HPDE6-E6E7 (cell line): Measurements from ENCODE around the gene CPED1.
"Not testable (repeated sequence)": the region's sequence is repeated elsewhere in the genome, so short reads cannot be mapped to it uniquely, and the experiment has no call there.

Experiments
- DNase-seq: peaks from one replicate; pipeline ENCODE4 v3.0.0; 2011; ENCODE audit warnings: missing footprints; ENCODE audit errors: extremely low spot score

The CPED1 gene

GRCh38 chr7:120981117-120981516, 7.4 kb upstream of the CPED1 start:
- DNase-seq, result no peak

- no peak for DNase-seq
Observed at GRCh38 chr7:120981888-120982615, 6.5 kb upstream of the CPED1 start.

GRCh38 chr7:120983592-120983991, 4.9 kb upstream of the CPED1 start:
- DNase-seq, result not testable (repeated sequence)

DNA sequence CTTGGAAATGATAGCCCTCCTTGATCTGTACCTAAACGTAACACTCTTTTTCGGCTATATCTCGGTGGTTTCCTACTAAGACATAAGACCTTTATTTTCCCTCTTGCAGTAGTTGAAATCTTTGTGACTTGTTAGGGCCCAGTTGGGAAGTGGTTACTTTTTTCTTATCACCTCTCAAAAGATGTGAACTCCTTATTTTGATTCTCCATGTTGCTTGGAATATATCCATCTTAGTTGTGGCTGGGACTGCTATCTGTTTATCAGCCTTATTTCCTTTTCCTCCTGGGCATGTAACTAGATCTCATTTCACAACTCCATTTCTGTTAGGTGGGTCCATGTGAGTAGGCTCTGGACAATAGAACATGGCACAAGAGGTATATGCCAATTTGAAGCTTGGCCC, 4.1 kb upstream of the CPED1 start:
- DNase-seq, result no peak

DNA sequence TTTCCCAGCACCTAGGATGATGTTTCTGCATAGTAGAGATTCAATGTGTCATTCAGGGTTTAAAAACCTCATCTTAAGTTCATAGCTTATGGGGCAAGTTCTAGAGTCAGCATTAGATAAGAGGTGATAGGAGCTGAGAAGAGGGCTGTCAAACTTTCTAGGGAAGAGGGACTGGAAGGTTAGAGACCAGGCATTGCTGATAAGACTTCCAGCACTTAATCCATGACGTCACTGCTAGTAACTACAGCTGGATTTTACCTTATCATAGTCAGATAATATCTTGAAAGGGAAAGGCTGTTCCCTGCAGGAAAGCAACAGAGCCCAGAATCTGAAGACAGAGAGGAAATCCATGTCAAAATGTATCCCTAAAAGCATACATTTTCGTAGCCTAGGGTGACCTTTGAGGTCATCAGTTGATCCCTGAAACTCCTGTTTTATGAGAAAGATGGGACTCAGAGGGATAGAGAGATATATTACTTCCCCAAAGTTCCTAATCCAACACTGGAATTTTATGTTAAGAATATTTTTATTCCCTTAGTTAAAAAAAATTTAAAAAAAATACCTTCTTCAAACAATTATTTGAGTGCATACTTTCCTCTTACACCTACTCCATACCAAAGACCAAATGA, 3.3 kb upstream of the CPED1 start:
- no peak for DNase-seq

DNA sequence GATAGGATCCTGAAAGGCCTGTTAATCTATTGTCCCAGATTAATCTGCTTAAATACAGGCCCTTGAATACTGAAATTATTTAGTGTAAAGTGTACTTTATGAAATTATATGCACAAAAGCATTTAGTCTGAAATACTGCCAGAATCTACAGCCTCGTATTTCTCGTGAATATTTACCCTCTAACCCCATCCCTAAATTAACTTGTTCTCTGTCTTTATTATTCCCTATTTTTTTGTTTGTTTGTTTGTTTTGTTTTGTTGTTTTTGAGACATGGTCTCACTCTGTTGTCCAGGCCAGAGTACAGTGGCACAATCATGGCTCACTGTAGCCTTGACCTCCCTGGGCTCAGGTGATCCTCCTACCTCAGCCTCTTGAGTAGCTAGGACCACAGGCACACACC, 2.7 kb upstream of the CPED1 start:
- DNase-seq, result no peak

GRCh38 chr7:120986650-120987049, 1.9 kb upstream of the CPED1 start:
- no peak for DNase-seq

DNA sequence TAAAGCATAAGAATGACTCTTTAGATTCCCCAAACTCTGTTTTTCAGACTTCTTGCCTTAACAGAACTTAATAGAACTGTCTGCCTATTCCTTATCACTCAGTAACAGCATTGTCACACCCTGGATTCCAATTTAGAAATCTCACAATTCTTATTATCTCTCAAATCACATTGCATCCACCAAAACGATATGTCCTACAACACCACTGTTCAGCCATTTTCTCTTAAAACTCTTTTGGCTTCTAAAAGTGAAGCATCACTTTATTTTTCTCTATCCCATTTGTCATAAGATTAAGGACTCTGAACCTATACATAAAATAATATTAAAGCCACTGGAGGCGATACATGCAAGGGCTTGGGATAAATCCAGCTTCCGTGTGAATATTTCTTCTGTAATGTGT, 1.2 kb upstream of the CPED1 start:
- no peak for DNase-seq

DNA sequence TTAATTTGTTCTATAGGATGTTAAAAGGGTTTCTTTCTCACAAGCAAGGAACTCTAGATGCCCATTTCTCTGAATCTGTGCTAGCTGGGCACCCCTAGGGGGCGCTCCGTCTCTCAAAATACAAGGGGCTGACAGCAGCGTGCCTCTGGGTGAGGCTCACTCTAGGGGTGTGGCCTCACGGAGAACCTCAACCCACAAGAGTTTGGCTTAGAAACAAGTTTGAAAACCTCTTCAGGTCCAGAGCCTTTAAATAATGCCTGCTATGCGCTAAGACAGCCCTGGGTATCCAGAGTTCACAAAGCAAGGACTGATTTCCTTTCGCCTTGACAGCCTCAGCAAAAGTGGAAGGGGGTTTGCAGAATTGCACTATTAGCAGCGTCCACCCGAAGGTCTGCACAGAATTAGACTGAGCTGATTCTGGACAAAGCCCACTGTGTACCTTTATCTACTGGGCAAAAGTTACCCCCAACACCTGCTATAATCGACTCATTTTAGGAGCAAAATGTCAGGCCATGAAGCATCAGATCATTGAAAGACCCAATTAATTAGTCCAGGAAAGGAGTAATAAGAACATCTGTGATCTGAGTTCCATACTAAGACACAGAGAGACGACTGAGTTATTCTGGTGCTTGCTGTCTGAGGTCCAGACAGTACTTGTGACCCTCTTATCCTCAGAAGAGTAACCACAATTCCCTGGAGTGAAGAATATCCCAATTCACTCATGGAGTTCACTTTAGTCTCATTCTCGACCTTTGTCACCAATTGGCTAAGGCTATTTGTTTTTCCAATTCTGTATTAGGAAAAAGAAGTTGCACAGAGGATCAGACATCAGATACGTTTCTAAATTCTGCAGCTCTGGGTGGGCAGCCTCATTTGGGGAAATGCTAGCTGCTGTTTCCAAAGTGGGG, 574 bp upstream of the CPED1 start:
- DNase-seq, result peak; percentile 75

DNA sequence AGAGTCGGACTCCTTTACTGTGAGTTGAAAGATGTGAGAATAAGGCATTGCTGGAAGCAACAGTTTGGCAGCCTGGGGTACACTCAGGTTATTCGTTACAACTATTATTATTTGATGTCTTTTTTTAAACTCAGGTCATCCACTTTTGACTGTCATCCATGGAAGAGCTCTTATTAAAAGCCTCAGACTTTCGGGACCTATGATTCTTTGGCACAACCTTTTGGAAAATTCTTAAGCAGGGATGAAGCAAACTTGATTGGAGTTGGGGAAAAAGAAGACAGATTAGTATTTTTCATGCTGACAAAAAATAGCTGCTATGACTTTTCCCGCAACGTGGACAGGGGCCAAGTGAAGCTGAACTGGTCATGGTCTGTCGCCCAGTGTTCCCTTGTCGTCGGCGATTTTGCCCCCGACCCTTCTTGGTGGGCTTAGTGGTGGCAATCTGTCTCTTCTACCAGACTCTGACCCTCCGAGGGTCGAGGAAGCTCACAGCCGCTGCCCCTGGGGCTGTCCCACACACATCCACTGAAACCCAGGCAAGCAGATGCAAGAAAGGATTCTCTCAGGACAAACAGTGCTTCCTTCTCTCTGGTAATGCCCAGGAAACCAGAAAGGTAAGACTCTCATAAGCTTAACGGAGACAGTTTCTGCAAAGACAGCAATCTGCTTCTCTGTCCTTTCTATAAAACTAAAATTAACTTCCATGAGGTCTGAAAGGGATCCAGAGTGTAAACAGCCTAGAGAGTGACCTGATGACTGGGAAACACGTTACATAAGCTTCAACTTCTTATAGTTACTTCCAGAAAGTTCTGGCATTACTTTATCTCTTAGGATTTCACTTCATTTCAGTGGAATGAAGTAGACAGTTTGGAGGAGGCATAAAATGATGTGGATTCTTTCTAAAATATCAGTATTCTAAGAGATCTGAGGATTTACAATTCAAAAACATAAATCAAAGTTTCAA, 1.0 kb downstream of the CPED1 start:
- DNase-seq, result no peak

- no peak for DNase-seq
Observed at GRCh38 chr7:120990468-120991118, 2.1 kb downstream of the CPED1 start.

DNA sequence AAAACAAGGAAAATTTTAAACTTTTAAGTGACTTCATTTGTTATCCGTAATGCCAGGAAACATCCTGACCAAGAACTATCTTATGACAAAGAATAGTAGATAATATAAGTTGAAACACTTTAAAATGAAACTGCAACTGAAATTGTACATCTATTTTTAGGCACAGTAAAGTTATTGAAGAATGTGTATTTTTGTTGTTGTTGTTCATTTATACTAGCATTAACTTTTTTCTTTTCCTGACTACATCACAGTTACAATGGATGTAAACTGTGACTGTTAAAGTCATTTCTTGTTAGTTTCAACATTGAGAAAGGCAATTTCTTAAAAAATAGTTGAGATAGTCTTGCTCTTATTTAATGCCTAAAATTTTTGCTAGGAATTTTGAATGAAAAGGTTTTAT, 2.6 kb downstream of the CPED1 start:
- no peak for DNase-seq

GRCh38 chr7:120991581-120991980, 3.1 kb downstream of the CPED1 start:
- no peak for DNase-seq

DNA sequence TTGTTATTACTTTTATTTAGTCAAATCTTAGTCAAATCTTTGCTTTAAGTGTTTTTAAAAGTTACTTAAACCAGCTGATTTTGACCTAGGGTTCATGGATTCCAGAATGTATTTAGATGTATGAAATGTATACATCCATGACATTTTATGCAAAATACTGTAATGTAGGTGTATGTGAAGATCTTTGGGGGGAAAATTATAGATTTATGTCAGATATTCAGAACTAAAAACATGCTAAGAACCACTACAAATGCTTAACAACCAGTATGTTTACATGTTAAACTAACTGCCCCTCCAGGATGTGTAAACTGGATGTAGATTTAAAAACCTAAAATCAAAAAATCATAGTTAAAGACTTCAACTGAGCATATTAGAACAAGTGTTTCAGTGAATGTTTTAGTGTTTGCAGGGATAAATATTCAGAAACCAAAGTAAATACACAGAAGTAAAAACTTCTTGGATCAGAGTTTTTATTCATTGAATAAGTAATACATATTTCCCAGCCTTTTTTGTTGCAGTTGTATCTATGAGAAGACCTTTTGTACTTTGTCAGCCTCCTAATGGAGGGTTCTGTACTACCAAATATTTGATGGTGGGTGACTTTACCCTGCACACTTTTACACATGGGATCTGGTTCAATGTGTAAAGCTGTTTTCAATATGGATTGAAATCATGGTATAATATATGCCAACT, 3.9 kb downstream of the CPED1 start:
- no peak for DNase-seq

DNA sequence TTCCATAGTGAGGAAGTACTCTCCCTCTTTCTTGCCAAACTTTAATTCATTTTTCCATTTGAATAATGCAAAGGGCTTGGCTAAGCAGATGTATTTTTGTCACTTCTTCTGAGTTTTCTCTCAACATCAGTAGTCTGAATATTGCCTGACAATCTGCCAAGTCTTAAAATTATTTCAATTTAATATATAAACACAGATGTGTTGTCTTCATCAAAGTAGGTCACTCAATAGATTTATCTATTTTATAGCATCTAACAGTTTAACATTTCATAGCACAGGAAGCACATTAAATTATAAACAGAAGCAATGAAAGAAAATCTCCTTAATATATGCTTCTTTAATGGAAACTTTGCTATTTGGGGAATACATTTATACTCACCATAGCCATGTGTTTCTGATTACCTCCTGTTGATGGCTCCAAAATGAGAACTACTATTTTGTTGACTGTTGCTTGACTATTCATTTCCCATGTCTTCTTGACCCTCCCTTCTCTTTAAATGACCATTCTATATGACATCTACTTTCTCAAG, 4.5 kb downstream of the CPED1 start:
- DNase-seq, result no peak

DNA sequence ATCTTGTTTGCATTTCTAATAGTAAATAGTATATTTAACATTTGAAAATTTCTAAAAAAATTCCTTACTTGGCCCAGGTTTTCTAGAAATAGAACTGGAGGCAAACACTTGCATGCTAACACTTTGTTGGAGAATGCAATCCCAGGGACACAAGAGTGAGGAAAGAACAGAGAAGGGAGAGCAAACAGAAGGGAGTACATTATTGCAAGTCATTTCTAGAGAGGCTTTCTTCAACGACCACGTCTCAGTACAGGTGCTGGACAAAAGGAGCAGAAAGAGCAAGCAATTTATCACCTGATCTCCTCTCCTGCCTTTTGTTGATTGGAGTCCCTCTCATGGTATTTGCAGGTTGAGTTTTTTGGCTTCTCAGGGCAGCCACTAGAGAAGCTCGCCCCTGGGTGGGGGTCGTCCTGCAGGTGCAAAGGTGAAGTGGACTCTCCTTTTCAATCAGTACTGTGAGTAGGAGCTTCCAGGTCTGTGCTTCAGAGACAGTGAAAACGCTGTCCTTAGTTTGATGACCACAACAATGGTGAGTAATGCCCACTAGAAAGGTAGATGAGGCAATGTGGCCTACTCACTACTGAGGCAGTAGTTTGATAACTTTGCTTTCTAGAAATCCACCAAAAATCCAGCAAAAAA, 5.2 kb downstream of the CPED1 start:
- DNase-seq, result no peak

DNA sequence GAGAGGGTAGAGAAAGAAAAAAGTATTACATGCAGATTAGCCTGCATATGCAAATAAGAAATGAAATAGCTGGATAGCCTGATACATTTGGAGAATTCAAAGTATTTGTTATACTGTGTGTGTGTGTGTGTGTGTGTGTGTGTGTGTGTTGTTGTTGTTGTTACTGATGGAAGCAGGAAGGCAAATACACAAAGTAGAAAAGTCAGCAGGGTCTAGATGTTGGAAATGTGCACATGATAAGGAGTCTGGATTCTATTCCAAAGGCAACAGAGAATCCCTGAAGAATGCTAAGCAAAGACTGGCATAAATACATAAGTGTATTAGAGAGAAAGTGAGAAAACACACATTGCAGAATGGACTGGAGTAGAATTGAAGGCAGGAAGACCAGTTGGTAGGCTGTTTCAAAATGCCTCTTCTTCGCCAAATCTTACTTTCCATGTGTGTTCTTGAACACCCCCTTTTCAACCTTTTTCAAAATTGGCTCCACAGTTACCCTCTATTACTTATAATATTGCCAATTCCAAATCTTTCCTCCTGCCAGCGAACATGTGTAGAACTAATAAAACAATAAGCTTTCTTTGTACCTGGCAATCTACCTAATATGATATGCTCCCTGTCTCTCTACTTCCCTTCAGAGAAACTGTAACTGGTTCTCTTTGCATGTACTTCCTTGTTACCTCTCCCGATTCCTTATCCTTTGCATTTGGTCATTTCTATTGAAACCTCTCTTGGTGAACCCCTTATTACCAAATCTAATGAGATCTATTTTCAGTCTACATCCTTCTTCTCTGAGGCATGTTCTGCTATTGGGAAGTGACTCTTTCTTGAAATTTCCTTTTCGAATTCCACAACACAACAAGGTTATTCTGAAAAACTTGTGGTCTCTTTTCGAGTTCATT, 6.2 kb downstream of the CPED1 start:
- DNase-seq, result no peak

DNA sequence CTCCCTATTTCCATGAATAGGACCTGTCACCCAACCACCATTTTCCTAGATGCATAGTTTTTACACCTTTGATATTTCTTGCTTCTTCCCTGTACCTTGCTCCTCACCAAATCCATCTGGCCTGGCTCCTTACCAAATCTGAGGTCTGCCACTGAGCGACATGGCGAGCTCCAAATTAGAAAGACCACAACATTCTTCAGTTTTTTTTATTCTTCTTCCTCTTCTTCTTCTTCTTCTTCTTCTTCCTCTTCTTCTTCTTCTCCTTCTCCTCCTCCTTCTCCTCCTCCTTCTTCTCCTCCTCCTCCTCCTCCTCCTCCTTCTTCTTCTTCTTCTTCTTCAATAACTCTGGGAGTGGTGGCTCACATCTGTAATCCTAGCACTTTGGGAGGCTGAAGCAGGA, 7.1 kb downstream of the CPED1 start:
- no peak for DNase-seq
